Daoy (cell line): ENCODE measurements around the gene STOM. TPM values are rescaled to one million over a fixed set of nuclear protein-coding genes. Genes with fewer than 3 reads are reported as not detected.
A peak's percentile ranks its signal among the peaks of the same experiment; 100 is the strongest.

Experiments
- DNase-seq: peaks from one replicate; pipeline ENCODE4 v3.0.0-alpha.2; 2015; ENCODE audit warnings: low read depth
- total RNA-seq: library from RNA; depleted of rRNA; stranded (reverse); fragments of >200 nt; shearing (Covaris generic); gene quantifications from 2 replicates; pipeline ENCODE4 v1.2.3, GENCODE V29; 2014

STOM gene
- total RNA-seq, 1 experiment from 2014 or later: 24.6 TPM

- DNase-seq: peak; percentile 73
Measured at GRCh38 chr9:121322037-121322736, 47.9 kb downstream of the STOM start.

- DNase-seq: peak; percentile 39
Measured at GRCh38 chr9:121321016-121321503, 49.0 kb downstream of the STOM start.

DNA sequence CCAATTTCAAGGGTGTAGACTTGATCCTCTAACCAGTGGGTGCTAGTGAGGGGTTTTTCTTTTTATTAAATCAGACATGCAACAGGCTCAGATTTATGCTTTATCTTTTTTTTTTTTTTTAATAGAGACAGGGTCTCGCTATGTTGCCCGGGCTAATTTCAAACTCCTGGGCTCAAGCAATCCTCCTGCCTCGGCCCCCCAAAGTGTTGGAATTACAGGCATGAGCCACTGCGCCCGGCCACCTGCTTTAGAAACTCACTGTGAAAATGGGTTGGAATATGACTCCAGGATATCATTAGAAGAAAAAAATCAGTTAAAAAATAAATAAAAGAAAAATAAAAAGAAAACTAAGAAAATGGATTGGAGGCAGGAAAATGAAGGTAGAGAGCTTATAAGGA lies 50.7 kb downstream of the STOM start:
- DNase-seq: no peak

GRCh38 chr9:121318631-121319382 lies 51.2 kb downstream of the STOM start:
- DNase-seq: no peak

GRCh38 chr9:121317737-121318630 lies 52.1 kb downstream of the STOM start:
- no peak for DNase-seq

DNA sequence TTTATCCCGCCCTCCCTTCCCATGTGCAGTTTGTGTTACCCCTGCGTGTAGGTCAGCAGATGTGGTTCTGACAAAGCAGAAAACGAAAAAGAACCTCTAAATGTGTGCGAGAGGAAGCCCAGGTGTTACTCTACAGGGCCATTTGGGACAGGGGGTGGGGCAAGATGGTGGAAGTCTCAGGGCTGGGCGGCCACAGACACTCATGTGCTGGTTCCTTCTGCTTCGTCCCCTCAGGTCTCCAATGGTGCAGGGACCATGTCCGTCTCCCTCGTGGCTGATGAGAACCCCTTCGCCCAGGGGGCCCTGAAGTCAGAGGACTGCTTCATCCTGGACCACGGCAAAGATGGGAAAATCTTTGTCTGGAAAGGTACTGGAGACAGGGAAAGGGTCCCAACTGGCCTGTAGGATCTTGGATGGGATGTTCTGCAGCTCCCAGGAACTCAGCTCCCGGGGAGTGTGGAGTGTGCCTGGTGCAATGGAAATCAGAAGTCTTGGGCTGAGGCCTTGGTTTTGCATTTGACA lies 53.1 kb downstream of the STOM start:
- no peak for DNase-seq

DNA sequence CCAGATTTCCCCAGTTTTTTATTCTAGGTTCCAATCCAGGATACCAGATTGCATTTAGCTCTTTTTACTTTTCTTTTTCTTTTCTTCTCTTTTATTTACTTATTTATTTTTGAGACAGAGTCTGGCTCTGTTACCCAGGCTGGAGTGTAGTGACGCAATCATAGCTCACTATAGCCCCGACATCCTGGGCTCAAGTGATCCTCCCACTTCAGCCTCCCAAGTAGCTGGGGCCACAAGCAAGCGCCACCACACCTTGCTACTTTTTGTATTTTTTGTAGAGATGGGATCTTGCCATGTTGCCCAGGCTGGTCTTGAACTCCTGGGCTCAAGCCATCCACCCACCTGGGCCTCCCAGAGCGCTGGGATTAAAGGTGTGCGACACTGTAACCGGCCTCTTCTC lies 53.7 kb downstream of the STOM start:
- DNase-seq: no peak

GRCh38 chr9:121313458-121314152 lies 56.4 kb downstream of the STOM start:
- DNase-seq: no peak

DNA sequence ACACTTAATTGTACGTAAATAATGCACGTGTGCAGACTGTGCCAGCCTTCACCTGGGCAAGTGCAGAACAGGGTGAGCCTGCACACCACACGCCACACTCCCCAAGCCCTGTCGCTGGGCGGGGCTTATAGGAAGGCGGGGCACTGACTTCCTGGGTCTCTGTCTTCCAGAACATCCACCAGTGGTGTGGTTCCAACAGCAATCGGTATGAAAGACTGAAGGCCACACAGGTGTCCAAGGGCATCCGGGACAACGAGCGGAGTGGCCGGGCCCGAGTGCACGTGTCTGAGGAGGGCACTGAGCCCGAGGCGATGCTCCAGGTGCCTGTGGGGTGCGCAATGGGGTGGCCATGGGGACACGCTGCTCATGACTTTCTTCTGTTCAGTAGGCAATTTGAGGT lies 57.9 kb downstream of the STOM start:
- DNase-seq: no peak

GRCh38 chr9:121310571-121310970 lies 59.5 kb downstream of the STOM start:
- no peak for DNase-seq

- DNase-seq: no peak
Measured at GRCh38 chr9:121309833-121310425, 60.1 kb downstream of the STOM start.

GRCh38 chr9:121309171-121309570 lies 60.9 kb downstream of the STOM start:
- no peak for DNase-seq

- DNase-seq: no peak
Measured at GRCh38 chr9:121308765-121309164, 61.3 kb downstream of the STOM start.

GRCh38 chr9:121307976-121308375 lies 62.1 kb downstream of the STOM start:
- DNase-seq: no peak

GRCh38 chr9:121305269-121305994 lies 64.6 kb downstream of the STOM start:
- no peak for DNase-seq

- no peak for DNase-seq
Measured at GRCh38 chr9:121304707-121305106, 65.3 kb downstream of the STOM start.

- no peak for DNase-seq
Measured at GRCh38 chr9:121303456-121304451, 66.3 kb downstream of the STOM start.

GRCh38 chr9:121302786-121303185 lies 67.3 kb downstream of the STOM start:
- no peak for DNase-seq

- no peak for DNase-seq
Measured at GRCh38 chr9:121302341-121302740, 67.7 kb downstream of the STOM start.
